ENCODE measurements around the gene EEFSEC. TPM values are rescaled to one million over a fixed set of nuclear protein-coding genes. Genes with fewer than 3 reads are reported as not detected.

EEFSEC gene
- total and polyA plus RNA-seq, 2 of the 8 experiments (the other 6 are each of a cell fraction or from before 2014, with no cell fraction given), result 13.1 to 19.8 TPM

DNA sequence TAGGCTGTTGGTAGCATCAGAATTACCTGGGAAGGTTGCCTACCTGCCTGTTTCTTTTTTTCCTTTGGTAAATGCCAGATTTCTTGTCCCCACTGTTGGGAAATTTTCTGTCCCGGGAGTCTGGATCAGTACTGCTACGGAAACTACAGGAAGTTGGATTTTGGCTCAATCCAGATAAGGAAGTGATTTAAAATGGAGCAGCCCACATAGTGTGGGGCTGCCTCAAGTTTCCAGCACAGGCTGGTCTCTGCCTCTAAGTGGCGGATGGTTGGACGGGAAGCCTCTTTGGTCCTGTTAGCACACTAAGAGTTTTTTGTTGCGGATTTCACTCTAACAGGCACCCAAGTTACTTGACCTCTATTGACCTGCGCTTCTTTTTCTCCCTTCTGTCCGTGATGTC is 54.7 kb downstream of the EEFSEC start:
- CTCF ChIA-PET (ENCODE audit: partially characterized antibody), result interaction anchor here (0.7 to 1.9 kb wide), 4 partner anchors 10 to 101 kb away, joined by 3 to 8 read pairs (median 4); no protein-coding TSS in a partner anchor
- Histone ChIP-seq H2BK20ac (ENCODE audit: low read length) (no peak overlapping the region), H4K5ac (ENCODE audit: insufficient read length, low read depth, low read length) (no peak overlapping the region), H3K56ac (replicated peaks; ENCODE audit: insufficient read length, low read depth, low read length) (no peak overlapping the region), H2BK15ac (ENCODE audit: low read length) (no peak overlapping the region), H2AK5ac (ENCODE audit: low read depth, low read length) (no peak overlapping the region), H3K4me2 (ENCODE audit: insufficient read depth in 1 of 2, low read depth in 2 of 2, low read length in 2 of 2) (no peak overlapping the region), H3K27ac (ENCODE audit: low read depth, low read length) (no peak overlapping the region), H3K27me3 (replicated peaks in 1 of 4; ENCODE audit: control insufficient read depth in 3 of 4, extremely low read depth in 1 of 4, insufficient read depth in 3 of 4, low read length in 3 of 4) (no peaks in the 10 kb centered on the region), H3K18ac (ENCODE audit: extremely low read depth, low read length) (no peak overlapping the region), H4K91ac (replicated peaks; ENCODE audit: insufficient read length, low read length) (no peak overlapping the region), H3K36me3 (ENCODE audit: control insufficient read depth in 2 of 4, insufficient read depth in 4 of 4, low read length in 3 of 4) (no peaks in the 10 kb centered on the region; a peak in 1 of 8 replicates), H3K4me3 (ENCODE audit: extremely low read depth in 1 of 4, insufficient read depth in 2 of 4, low read depth in 3 of 4, low read length in 4 of 4) (no peak overlapping the region), H3K79me2 (ENCODE audit: control insufficient read depth in 1 of 2, insufficient read depth in 2 of 2, low read length in 2 of 2) (no peaks in the 10 kb centered on the region), H3K9me3 (ENCODE audit: insufficient read depth in 2 of 2, low read depth in 1 of 2, low read length in 1 of 2) (no peaks in the 10 kb centered on the region), H2AFZ (ENCODE audit: low read length) (no peak overlapping the region), H3K23me2 (ENCODE audit: low read depth, low read length) (no peaks in the 10 kb centered on the region; the same call in 1 of the 2 replicates), H3K23ac (ENCODE audit: insufficient read length) (no peak overlapping the region), H3K9ac (replicated peaks in 1 of 4; ENCODE audit: extremely low read depth in 1 of 4, low read depth in 3 of 4, low read length in 3 of 4) (no peak overlapping the region), H3K79me1 (ENCODE audit: low read depth, low read length) (no peaks in the 10 kb centered on the region; the same call in 1 of the 2 replicates), H2BK5ac (ENCODE audit: low read depth, low read length) (no peak overlapping the region), H2BK12ac (ENCODE audit: low read depth, low read length) (no peak overlapping the region), H3K4ac (replicated peaks; ENCODE audit: insufficient read length, low read depth, low read length) (no peak overlapping the region), H4K20me1 (replicated peaks in 1 of 2; ENCODE audit: control insufficient read depth in 1 of 2, insufficient read depth in 2 of 2, low read length in 2 of 2) (peaks cover 2 to 3% of the 10 kb centered on the region in 2 experiments), H4K8ac (ENCODE audit: extremely low read depth, insufficient read depth, low read length) (no peak overlapping the region), H3K14ac (ENCODE audit: insufficient read length) (no peak overlapping the region), H2BK120ac (replicated peaks; ENCODE audit: low read depth, low read length) (no peak overlapping the region), H3K4me1 (replicated peaks in 1 of 4; ENCODE audit: control insufficient read depth in 3 of 4, insufficient read depth in 4 of 4, low read length in 3 of 4) (peaks cover 0 to 3% (median 1%) of the 10 kb centered on the region in 4 experiments; a peak in 1 of 7 replicates)
- WGBS, 2 experiments (ENCODE audit: extremely low coverage in 1 of 2, insufficient coverage in 1 of 2, insufficient read length in 1 of 2, insufficient replicate concordance in 2 of 2, low coverage in 1 of 2, low lambda C conversion rate in 2 of 2, missing lambda C conversion rate in 1 of 2), result 84% methylated on average over 7 of the region's 7 CpGs; no CpG with 5 or more reads in 1 of the 2 experiments
- no peak for FAIRE-seq
- no peak for DNase-seq (ENCODE audit: low read depth in 1 of 2, low spot score in 2 of 2)
- POLR2A ChIA-PET (ENCODE audit: partially characterized antibody), result no interaction called here
- TF ChIP-seq, protein P1, sequence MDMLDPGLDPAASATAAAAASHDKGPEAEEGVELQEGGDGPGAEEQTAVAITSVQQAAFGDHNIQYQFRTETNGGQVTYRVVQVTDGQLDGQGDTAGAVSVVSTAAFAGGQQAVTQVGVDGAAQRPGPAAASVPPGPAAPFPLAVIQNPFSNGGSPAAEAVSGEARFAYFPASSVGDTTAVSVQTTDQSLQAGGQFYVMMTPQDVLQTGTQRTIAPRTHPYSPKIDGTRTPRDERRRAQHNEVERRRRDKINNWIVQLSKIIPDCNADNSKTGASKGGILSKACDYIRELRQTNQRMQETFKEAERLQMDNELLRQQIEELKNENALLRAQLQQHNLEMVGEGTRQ (IDR thresholded peaks at IDR 0.05; ENCODE audit: low read length), result no peak
- no peak for TF ChIP-seq CHD2 (IDR thresholded peaks at IDR 0.05; ENCODE audit: low read length)
- no peak for TF ChIP-seq SP4 (IDR thresholded peaks at IDR 0.05; ENCODE audit: low read length)
- TF ChIP-seq POU5F1 (IDR thresholded peaks at IDR 0.05; ENCODE audit: low read depth, low read length), result no peak
- TF ChIP-seq, protein P2, sequence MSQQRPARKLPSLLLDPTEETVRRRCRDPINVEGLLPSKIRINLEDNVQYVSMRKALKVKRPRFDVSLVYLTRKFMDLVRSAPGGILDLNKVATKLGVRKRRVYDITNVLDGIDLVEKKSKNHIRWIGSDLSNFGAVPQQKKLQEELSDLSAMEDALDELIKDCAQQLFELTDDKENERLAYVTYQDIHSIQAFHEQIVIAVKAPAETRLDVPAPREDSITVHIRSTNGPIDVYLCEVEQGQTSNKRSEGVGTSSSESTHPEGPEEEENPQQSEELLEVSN (IDR thresholded peaks at IDR 0.05), result no peak
- no peak for TF ChIP-seq PHF8 (conservative IDR thresholded peaks at IDR 0.05; ENCODE audit: low read depth, low read length)
